Dedifferentiated amniotic fluid mesenchymal stem cell (primary cell): ENCODE results near the gene PPM1L.
"Not testable (repeated sequence)": the region's sequence is repeated elsewhere in the genome, so short reads cannot be mapped to it uniquely, and the experiment has no call there.

Experiments
- DNase-seq: peaks from one replicate; pipeline ENCODE4 v3.0.0-alpha.2; 2016; ENCODE audit errors: extremely low spot score

PPM1L gene

GRCh38 chr3:160931474-160931873 is 175.4 kb downstream of the PPM1L start:
- peak; percentile 64 for DNase-seq

DNA sequence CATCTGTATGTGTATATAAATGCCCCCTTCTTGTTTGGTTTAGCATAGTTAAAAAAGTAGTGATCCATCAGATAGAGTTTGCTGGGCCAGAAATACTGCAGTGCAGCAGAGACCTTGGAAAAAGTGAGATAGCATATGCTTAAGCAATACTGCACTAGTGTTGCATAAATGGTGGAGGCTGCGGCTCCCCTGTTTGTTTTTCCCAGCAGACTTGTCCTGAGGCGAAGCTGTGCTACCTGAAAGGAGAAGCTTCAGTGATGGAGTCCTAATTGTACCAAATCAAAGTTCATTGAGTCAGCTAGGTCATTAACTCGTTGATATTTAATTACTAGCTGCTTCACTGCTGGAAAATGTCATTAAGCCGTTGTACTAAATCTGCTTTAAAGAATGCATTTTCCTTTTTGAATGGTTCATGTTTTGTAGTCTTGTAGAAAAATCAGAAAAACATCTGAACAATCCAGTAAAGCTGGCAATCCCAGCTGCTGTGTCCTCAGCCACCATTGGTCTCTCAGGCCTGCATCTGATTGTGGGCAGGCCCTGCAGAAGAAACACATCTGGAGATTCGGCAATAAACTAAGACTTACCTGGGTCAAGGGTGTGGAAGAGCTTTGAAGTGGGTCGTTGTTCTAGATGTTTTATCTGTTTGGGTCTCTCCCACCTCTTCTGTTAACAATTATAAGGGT is 179.5 kb downstream of the PPM1L start:
- DNase-seq = no peak

- DNase-seq = peak; percentile 84
These were observed 186.0 kb downstream of the PPM1L start for GRCh38 chr3:160941885-160942494.

GRCh38 chr3:160943996-160944395 is 188.0 kb downstream of the PPM1L start:
- DNase-seq = no peak

- no peak for DNase-seq
These were observed 189.3 kb downstream of the PPM1L start for GRCh38 chr3:160945336-160945735.

GRCh38 chr3:160948273-160948672 is 192.2 kb downstream of the PPM1L start:
- DNase-seq = no peak

GRCh38 chr3:160949460-160949859 is 193.4 kb downstream of the PPM1L start:
- DNase-seq = no peak

- DNase-seq = no peak
These were observed 194.5 kb downstream of the PPM1L start for GRCh38 chr3:160950542-160950941.

- DNase-seq = no peak
These were observed 194.9 kb downstream of the PPM1L start for GRCh38 chr3:160950954-160951353.

GRCh38 chr3:160951642-160952487 is 195.8 kb downstream of the PPM1L start:
- no peak for DNase-seq

GRCh38 chr3:160953686-160954085 is 197.7 kb downstream of the PPM1L start:
- no peak for DNase-seq

GRCh38 chr3:160956785-160957184 is 200.8 kb downstream of the PPM1L start:
- no peak for DNase-seq

GRCh38 chr3:160960568-160960967 is 204.5 kb downstream of the PPM1L start:
- DNase-seq = no peak

DNA sequence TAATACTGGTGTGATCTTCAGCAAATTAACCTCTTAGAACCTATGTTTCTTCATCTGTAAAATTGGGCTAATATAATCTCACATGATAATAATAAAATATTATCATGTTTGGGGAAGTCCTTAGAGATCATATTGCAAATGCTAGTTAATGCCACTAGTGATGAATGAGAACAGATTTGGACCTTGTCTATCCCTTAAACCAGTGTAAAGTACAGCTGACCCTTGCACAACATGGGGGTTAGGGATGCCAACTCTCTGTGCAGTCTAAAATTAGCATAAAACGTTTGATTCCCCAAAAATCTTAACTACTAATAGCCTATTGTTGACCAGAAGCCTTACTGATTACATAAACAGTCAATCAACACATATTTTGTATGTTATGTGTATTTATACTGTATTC is 207.9 kb downstream of the PPM1L start:
- DNase-seq = no peak

DNA sequence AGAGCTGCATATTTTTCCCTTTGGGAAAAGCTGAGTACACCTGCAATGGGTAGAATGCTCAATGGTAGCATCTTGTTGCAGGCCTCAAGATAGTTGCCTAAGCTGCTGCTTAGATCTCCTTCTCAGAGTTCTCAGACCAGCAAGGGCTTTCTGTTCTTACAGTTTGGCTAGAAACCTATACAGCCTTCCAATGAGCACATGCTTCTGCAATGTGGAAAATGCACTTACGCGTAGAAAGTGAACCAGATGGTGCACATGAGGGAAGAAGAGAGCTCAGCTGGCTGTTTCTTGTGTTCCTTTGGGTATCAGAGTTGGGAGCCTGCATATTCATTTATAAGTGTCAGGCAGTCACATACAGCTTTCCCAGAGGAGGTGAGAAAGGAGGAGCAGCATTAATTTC is 212.7 kb downstream of the PPM1L start:
- DNase-seq = no peak

- DNase-seq = no peak
These were observed 217.2 kb downstream of the PPM1L start for GRCh38 chr3:160973067-160973809.

GRCh38 chr3:160977773-160978172 is 221.7 kb downstream of the PPM1L start:
- DNase-seq = no peak

DNA sequence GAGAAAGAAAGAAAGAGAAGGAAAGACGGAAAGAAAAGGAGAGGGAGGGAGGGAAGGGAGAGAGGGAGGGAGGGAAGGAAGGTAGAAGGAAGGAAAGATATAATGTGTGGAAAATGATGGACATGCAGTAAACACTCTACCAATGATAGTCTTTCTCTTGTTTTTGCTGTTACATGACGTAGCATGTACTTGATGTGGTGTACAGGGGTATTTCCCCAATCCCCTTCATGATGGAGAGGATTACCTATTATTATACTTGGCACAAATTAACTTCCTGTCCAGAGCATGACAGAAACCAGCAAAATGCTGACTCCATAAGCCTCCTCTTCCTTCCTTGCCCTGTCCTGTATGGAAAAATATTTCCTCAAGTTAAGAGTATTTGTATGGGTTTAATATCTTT is 224.7 kb downstream of the PPM1L start:
- no peak for DNase-seq

GRCh38 chr3:160981217-160981938 is 225.3 kb downstream of the PPM1L start:
- no peak for DNase-seq

DNA sequence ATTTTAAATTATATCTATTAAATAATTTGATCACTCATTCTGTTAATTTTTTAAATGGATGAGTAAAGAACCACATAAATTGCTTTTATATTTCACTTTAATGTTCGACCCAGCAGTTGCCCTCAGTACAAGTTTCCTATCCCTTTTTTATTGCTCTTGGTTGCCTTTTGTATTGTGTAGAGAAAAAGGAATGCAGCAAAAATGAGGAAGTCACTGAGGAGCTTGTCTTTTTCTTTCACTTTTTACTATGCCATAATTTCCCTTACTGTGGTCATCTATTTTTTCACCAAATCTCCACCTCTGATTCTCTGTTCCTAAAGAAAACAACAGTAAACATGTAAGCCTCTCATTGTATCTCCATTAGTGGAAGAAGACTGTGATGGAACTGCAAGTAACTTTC is 226.5 kb downstream of the PPM1L start:
- DNase-seq = peak; percentile 42

GRCh38 chr3:160983900-160984299 is 227.9 kb downstream of the PPM1L start:
- not testable (repeated sequence) for DNase-seq
